Colonic mucosa (tissue), 4 donors: ENCODE measurements around the gene HIVEP3. TPM values are rescaled to one million over a fixed set of nuclear protein-coding genes. Genes with fewer than 3 reads are reported as not detected.
A peak's percentile ranks its signal among the peaks of the same experiment; 100 is the strongest.

ENCODE experiments used
- DNase-seq: peaks from one replicate; pipeline ENCODE4 v3.0.0-alpha.2; 2020
- H3K27ac ChIP-seq: fragments of 200-600 bp; one replicate; pipeline ENCODE4 v1.8.0; 2021
- H3K27me3 ChIP-seq: fragments of 200-600 bp; one replicate; pipeline ENCODE4 v1.8.0; 2021
- H3K36me3 ChIP-seq: fragments of 200-600 bp; one replicate; pipeline ENCODE4 v1.8.0; 2021
- H3K4me1 ChIP-seq: fragments of 200-600 bp; one replicate; pipeline ENCODE4 v1.8.0; 2021; ENCODE audit warnings: mild to moderate bottlenecking
- H3K4me3 ChIP-seq: fragments of 200-600 bp; one replicate; pipeline ENCODE4 v1.8.0; 2021
- H3K9ac ChIP-seq, 2 donors: one replicate each; pipeline ENCODE4 v1.7.0; 2013; ENCODE audit warnings: control low read depth in 2 of 2, low read depth in 2 of 2, low read length in 2 of 2
- H3K9me3 ChIP-seq: fragments of 200-600 bp; one replicate; pipeline ENCODE4 v1.8.0; 2021
- intact Hi-C: fragments of 100-400 bp; cut with DNase I; formaldehyde crosslinking; loops from one replicate; pipeline ENCODE4 v1.14.1; 2022
- total RNA-seq, 2 donors: library from RNA; stranded (reverse); fragmentation: NEBNext Ultra II Directional in 1 of 2; extraction: Animal tissue kit (Norgen Biotek cat#: 25700) in 1 of 2; gene quantifications; one replicate each; pipeline ENCODE4 v1.2.1, GENCODE V29; 2021
- TF ChIP-seq, protein P1 (sequence below): fragments of 200-600 bp; IDR thresholded peaks from one replicate; pipeline ENCODE4 v1.8.0; 2022; ENCODE audit warnings: antibody characterized with exemption, mild to moderate bottlenecking
- donor health status: healthy.
- donor health status: DM: no; HTN: no; CAD: no.
- donor health status: DM: no; HTN: no; CAD: no.

Gene HIVEP3
- total RNA-seq, 2 donors from 2014 or later: 1.9 to 3.3 TPM

DNA sequence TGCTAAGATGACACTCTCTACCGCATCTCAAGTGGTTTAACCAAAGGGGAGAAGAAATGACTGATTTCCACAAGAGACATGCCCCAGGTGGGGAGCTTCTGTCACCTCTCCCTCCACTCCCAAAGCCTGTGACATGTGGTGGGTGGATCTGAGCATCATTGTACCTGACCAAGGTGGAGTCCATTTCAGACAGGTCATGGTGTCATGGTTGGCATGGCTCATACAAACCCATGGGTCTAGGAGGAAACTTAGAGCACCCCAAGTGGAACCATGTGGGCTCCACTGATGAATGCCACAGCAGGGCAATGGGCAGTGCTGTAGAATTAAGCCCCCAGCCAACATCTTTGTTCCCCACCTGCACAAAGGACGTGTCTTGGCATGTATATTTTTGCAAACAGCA is 302.7 kb downstream of the HIVEP3 start:
- TF ChIP-seq, protein P1, sequence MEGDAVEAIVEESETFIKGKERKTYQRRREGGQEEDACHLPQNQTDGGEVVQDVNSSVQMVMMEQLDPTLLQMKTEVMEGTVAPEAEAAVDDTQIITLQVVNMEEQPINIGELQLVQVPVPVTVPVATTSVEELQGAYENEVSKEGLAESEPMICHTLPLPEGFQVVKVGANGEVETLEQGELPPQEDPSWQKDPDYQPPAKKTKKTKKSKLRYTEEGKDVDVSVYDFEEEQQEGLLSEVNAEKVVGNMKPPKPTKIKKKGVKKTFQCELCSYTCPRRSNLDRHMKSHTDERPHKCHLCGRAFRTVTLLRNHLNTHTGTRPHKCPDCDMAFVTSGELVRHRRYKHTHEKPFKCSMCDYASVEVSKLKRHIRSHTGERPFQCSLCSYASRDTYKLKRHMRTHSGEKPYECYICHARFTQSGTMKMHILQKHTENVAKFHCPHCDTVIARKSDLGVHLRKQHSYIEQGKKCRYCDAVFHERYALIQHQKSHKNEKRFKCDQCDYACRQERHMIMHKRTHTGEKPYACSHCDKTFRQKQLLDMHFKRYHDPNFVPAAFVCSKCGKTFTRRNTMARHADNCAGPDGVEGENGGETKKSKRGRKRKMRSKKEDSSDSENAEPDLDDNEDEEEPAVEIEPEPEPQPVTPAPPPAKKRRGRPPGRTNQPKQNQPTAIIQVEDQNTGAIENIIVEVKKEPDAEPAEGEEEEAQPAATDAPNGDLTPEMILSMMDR: no peak
- H3K4me3 ChIP-seq: no peak overlapping the region
- no peaks in the 10 kb centered on the region for H3K9me3 ChIP-seq
- no peak for DNase-seq
- no peaks in the 10 kb centered on the region for H3K36me3 ChIP-seq
- intact Hi-C loops: no loop called here
- H3K27me3 ChIP-seq: no peaks in the 10 kb centered on the region
- H3K4me1 ChIP-seq: no peaks in the 10 kb centered on the region
- no peak overlapping the region for H3K9ac ChIP-seq
- no peak overlapping the region for H3K27ac ChIP-seq

DNA sequence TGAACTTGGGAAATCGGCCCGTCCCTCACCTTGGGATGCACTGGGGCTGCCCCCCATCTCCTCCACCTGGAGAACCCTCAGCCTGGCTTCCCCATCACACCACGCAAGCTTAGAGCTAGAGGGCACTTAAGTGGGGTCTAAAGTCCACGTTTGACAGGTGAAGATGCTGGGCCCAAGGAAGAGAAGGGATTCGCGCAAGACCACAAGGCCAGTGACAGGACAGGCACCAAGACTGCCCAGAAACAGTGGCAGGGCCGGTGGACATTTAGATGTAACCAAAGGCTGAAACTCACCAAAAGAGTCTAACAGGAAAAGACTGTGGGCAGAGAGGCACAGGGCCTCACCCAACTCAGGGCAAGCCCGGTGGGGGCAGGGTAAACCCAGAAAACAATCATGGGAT is 303.4 kb downstream of the HIVEP3 start:
- Histone ChIP-seq H3K4me1 (no peaks in the 10 kb centered on the region), H3K4me3 (no peak overlapping the region), H3K27me3 (no peaks in the 10 kb centered on the region), H3K9ac (no peak overlapping the region), H3K9me3 (no peaks in the 10 kb centered on the region), H3K36me3 (no peaks in the 10 kb centered on the region), H3K27ac (no peak overlapping the region)
- TF ChIP-seq, protein P1: no peak
- DNase-seq: no peak
- intact Hi-C loops: no loop called here

DNA sequence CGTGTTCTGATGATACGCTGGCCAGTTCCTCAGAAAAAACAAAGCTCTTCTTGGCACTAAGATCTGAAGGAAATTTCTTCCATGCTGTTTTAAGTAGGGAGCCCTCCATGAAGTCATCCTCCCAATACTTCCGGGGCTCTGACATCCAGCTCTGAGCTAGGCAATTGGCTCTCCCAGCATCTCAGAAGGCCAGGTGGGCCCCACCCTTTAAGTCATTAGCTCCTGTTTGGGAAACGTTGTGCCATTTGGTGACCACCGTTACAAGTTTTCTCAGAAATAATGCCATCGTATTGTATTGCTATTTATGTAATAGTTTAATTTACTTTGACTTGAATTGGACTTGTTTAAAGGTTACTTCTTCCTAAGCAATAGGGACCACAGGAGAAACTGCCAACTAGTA is 303.9 kb downstream of the HIVEP3 start:
- TF ChIP-seq, protein P1: no peak
- Histone ChIP-seq H3K4me1 (no peaks in the 10 kb centered on the region), H3K27me3 (no peaks in the 10 kb centered on the region), H3K9ac (no peak overlapping the region), H3K36me3 (no peaks in the 10 kb centered on the region), H3K4me3 (no peak overlapping the region), H3K27ac (no peak overlapping the region), H3K9me3 (no peaks in the 10 kb centered on the region)
- intact Hi-C loops: no loop called here
- DNase-seq: no peak

DNA sequence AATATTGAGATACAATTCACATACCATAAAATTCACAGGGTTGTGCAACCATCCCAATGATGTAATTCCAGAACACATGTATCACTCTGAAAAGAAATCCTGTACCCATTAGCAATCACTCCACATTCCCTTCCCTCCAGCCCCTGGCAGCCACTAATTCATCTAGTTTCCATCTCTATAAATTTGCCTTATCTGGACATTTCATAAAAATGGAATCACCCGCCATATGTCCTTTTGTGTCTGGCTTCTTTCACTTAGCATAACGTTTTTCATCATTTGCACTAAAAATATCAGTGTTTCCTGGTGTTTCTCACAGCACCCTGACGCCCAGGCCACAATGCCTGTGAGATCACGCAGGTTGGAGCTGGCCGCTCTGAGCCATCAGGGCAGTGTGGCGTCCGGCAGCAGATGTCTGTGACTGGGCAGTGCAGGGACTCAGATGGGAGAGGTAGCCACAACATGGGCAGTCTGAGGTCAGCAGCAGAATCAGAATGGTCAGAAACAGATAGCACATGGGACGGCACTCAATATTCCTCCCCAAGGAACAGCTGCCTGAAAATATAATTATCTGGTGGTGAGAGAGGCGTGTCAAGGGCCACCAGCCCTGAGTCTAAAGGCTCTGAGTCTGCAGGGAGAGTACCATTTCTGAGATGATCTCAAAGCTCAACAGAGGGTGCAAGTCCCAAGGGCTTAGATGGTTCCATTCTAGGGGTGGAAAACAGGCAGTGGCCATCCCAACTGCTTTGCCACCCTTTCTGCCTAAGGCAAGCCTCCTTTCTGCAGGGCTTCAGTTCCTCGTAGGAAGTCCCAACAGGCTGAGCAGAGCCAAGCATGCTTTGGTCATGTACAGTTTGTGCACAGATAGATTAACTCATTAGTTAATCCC is 304.8 kb downstream of the HIVEP3 start:
- H3K9ac ChIP-seq: no peak overlapping the region
- no peaks in the 10 kb centered on the region for H3K27me3 ChIP-seq
- intact Hi-C loops: no loop called here
- H3K36me3 ChIP-seq: no peaks in the 10 kb centered on the region
- H3K9me3 ChIP-seq: no peaks in the 10 kb centered on the region
- H3K27ac ChIP-seq: no peak overlapping the region
- TF ChIP-seq, protein P1: no peak
- H3K4me1 ChIP-seq: no peaks in the 10 kb centered on the region
- DNase-seq: no peak
- no peak overlapping the region for H3K4me3 ChIP-seq

DNA sequence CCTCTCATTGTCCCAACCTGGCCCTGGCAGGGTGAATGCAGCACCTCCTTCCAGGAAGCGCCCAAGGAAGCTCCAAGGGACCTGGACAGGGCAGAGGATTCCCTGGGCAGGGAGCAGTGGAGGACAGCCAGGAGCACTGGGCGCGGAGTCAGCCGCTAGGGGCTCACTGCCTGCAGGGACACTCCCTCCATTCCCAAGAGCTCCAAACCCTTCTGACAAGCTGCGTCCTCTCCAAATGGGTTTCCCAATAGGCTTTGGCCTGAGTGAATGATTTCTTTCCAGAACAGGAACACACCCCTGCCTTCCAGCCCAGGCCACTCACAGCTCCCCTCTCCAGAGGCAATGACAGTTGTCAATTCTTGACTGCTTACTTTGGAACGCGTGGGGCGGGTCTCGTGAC is 305.8 kb downstream of the HIVEP3 start:
- Histone ChIP-seq H3K9ac (no peak overlapping the region), H3K27ac (no peak overlapping the region), H3K27me3 (no peaks in the 10 kb centered on the region), H3K4me1 (no peaks in the 10 kb centered on the region), H3K9me3 (no peaks in the 10 kb centered on the region), H3K36me3 (no peaks in the 10 kb centered on the region), H3K4me3 (no peak overlapping the region)
- intact Hi-C loops: no loop called here
- peak; percentile 27 for DNase-seq
- TF ChIP-seq, protein P1: no peak
